Smooth muscle cell of the pulmonary artery (primary cell): Measurements from ENCODE around the gene SEC14L2. TPM values are rescaled to one million over a fixed set of nuclear protein-coding genes. Genes with fewer than 3 reads are reported as not detected.

Experiments
- total RNA-seq: library from RNA; depleted of rRNA; stranded (reverse); fragments of >200 nt; gene quantifications from 2 replicates; pipeline ENCODE4 v1.2.3, GENCODE V29; 2014

SEC14L2 gene
- total RNA-seq, result 12.7 and 15.9 TPM in 2 replicates

GRCh38 chr22:30396871-30397655, at the start of gene SEC14L2:
Gene SEC14L2, plus strand, starts transcription at chr22:30397018. Its CDS starts 99 bp downstream, at chr22:30397117.

GRCh38 chr22:30356449-30357235, 40.2 kb upstream of the SEC14L2 start, which contains the start of the genes CCDC157 and SF3A1:
Gene CCDC157, plus strand, starts transcription at chr22:30357007. Its CDS starts 8,994 bp downstream, at chr22:30366001.
Gene SF3A1, minus strand, starts transcription at chr22:30356894. Its CDS starts 102 bp downstream, at chr22:30356792.

GRCh38 chr22:30386960-30387827, 9.6 kb upstream of the SEC14L2 start, which contains the start of gene RNF215:
Gene RNF215, minus strand, starts transcription at chr22:30387411. Its CDS starts 98 bp downstream, at chr22:30387313.

GRCh38 chr22:30425616-30426387, 29.0 kb downstream of the SEC14L2 start, which contains the start of gene MTFP1:
Gene MTFP1, plus strand, starts transcription at chr22:30425768. Its CDS starts 112 bp downstream, at chr22:30425880.

GRCh38 chr22:30471616-30472318, 74.9 kb downstream of the SEC14L2 start, which contains the start of gene SEC14L3:
Gene SEC14L3, minus strand, starts transcription at chr22:30472017. Its CDS starts 59 bp downstream, at chr22:30471958.

Other genes starting within 250 kb of the SEC14L2 start
- 46.1 and 47.4 TPM in 2 replicates for gene LIF, start 150.3 kb upstream of the SEC14L2 start, total RNA-seq
- gene OSM, start 130.2 kb upstream of the SEC14L2 start, total RNA-seq, result not detected in 2 replicates
- gene CASTOR1, start 107.5 kb upstream of the SEC14L2 start, total RNA-seq, result 7.5 and 10.4 TPM in 2 replicates
- 13.7 and 14.1 TPM in 2 replicates for gene TBC1D10A, start 70.1 kb upstream of the SEC14L2 start, total RNA-seq
- gene SF3A1, start 40.1 kb upstream of the SEC14L2 start, total RNA-seq, result 29.3 and 39.6 TPM in 2 replicates
- gene CCDC157, start 40.0 kb upstream of the SEC14L2 start, total RNA-seq, result 1.8 and 2.2 TPM in 2 replicates
- gene RNF215, start 9.6 kb upstream of the SEC14L2 start, total RNA-seq, result 30.5 and 42.6 TPM in 2 replicates
- 5.4 and 10.4 TPM in 2 replicates for gene MTFP1, start 28.8 kb downstream of the SEC14L2 start, total RNA-seq
- gene SEC14L3, start 75.0 kb downstream of the SEC14L2 start, total RNA-seq, result not detected in 2 replicates
- 0.07 and 0.13 TPM in 2 replicates for gene SEC14L4, start 108.7 kb downstream of the SEC14L2 start, total RNA-seq
- 0.20 and 0.40 TPM in 2 replicates for gene SEC14L6, start 149.7 kb downstream of the SEC14L2 start, total RNA-seq
- gene GAL3ST1, start 177.6 kb downstream of the SEC14L2 start, total RNA-seq, result 0.23 and 0.39 TPM in 2 replicates
- gene PES1, start 194.9 kb downstream of the SEC14L2 start, total RNA-seq, result 72.5 and 83.5 TPM in 2 replicates
- gene TCN2, start 210.2 kb downstream of the SEC14L2 start, total RNA-seq, result 5.5 and 7.4 TPM in 2 replicates
- gene SLC35E4, start 238.8 kb downstream of the SEC14L2 start, total RNA-seq, result 16.5 and 20.5 TPM in 2 replicates